HCT116 (cell line): ENCODE results near the gene PNISR. TPM values are rescaled to one million over a fixed set of nuclear protein-coding genes. Genes with fewer than 3 reads are reported as not detected.
A peak's percentile ranks its signal among the peaks of the same experiment; 100 is the strongest.

ENCODE experiments used
- ATAC-seq: fragments of 200-7000 bp; cut with Tn5 transposase; 2 replicates; pipeline ENCODE4 v1.9.1; 2020; ENCODE audit warnings: mild to moderate bottlenecking, moderate library complexity
- BruUV-seq: library from RNA; stranded (reverse); fragments of 400-500 nt; replicated peaks from 2 replicates; lab custom pipeline; 2021; lab: Mats Ljungman, UMichigan
- CTCF ChIA-PET: fragments of 300-600 bp; sonication (Branson Sonifier 250); formaldehyde crosslinking; loops from one replicate; lab custom pipeline; 2021; ENCODE audit warnings: antibody characterized with exemption; lab: Charles Lee
- POLR2A ChIA-PET: fragments of 300-600, 350-600 bp; sonication (Branson Sonifier 250); formaldehyde crosslinking; loops from one replicate; lab custom pipeline; 2021; ENCODE audit warnings: antibody characterized with exemption; lab: Charles Lee
- RAD21 ChIA-PET, 2 experiments: fragments of 300-600 bp; sonication (Branson Sonifier 250); formaldehyde crosslinking; loops; one replicate each; lab custom pipeline; 2023; ENCODE audit warnings: low total read pairs in 2 of 2; ENCODE audit not compliant: uncharacterized antibody in 2 of 2, unreplicated experiment in 2 of 2, low non-redundant PET in 1 of 2; lab: Charles Lee
- DNase-seq: peaks from one replicate; pipeline ENCODE4 v3.0.0-alpha.2; 2010; ENCODE audit warnings: low read depth, low spot score
- H2AFZ ChIP-seq: fragments of 200-600 bp; shearing (Covaris generic), sonication (generic); 2 replicates; pipeline ENCODE4 v1.6.1; 2017; ENCODE audit warnings: low read depth, mixed run types, mixed read lengths, antibody characterized with exemption, low read length; ENCODE audit not compliant: poor library complexity, severe bottlenecking
- H3K27ac ChIP-seq: 2 replicates; pipeline ENCODE4 v1.5.1; 2012; ENCODE audit warnings: low read depth, low read length
- H3K27me3 ChIP-seq: fragments of 200-600 bp; sonication (generic); 2 replicates; pipeline ENCODE4 v1.6.1; 2016; ENCODE audit warnings: mixed run types, low read length, mixed read lengths; ENCODE audit not compliant: insufficient read depth
- H3K36me3 ChIP-seq, 2 experiments: fragments of 200-500 bp in 1 of 2; fragments of 200-600 bp in 1 of 2; sonication (Bioruptor generic) in 1 of 2; sonication (generic) in 1 of 2; 2 replicates each; pipeline versions ENCODE4 v1.5.1 to v1.6.1; 2014 to 2016; ENCODE audit warnings: low read length in 2 of 2, inconsistent platforms in 1 of 2, mixed read lengths in 1 of 2, mixed run types in 1 of 2; ENCODE audit not compliant: insufficient read depth in 2 of 2, control insufficient read depth in 1 of 2
- H3K4me1 ChIP-seq, 2 experiments: fragments of 200-600 bp in 1 of 2; sonication (generic) in 1 of 2; 2 replicates each; pipeline versions ENCODE4 v1.5.1 to v1.6.1; 2012 to 2017; ENCODE audit warnings: low read length in 2 of 2, inconsistent platforms in 1 of 2, mild to moderate bottlenecking in 1 of 2, mixed read lengths in 1 of 2, mixed run types in 1 of 2, moderate library complexity in 1 of 2; ENCODE audit not compliant: insufficient read depth in 2 of 2, control insufficient read depth in 1 of 2
- H3K4me2 ChIP-seq: fragments of 200-600 bp; sonication (generic); 2 replicates; pipeline ENCODE4 v1.6.1; 2017; ENCODE audit warnings: mixed run types, low read length, mixed read lengths
- H3K4me3 ChIP-seq, 2 experiments: fragments of 200-600 bp in 1 of 2; sonication (generic) in 1 of 2; replicated peaks in 1 of 2; 2 replicates each; pipeline ENCODE4 v1.5.1; 2011 to 2016; ENCODE audit warnings: low read length in 2 of 2, control low read depth in 1 of 2, low read depth in 1 of 2, mild to moderate bottlenecking in 1 of 2, mixed read lengths in 1 of 2, mixed run types in 1 of 2
- H3K79me2 ChIP-seq: fragments of 200-600 bp; sonication (generic); 2 replicates; pipeline ENCODE4 v1.6.1; 2017; ENCODE audit warnings: mild to moderate bottlenecking, mixed run types, low read length, moderate library complexity, mixed read lengths; ENCODE audit not compliant: insufficient read depth
- H3K9ac ChIP-seq: fragments of 200-600 bp; sonication (generic); 2 replicates; pipeline ENCODE4 v1.6.1; 2016; ENCODE audit warnings: low read length, mixed read lengths
- H3K9me2 ChIP-seq: fragments of 200-600 bp; sonication (generic), shearing (Covaris generic); 2 replicates; pipeline ENCODE4 v1.6.1; 2017; ENCODE audit warnings: mixed run types, mild to moderate bottlenecking, moderate library complexity; ENCODE audit not compliant: insufficient read depth
- H3K9me3 ChIP-seq, 2 experiments: fragments of 200-500 bp in 1 of 2; fragments of 200-600 bp in 1 of 2; sonication (Bioruptor generic) in 1 of 2; sonication (generic) in 1 of 2; 2 replicates each; pipeline ENCODE4 v1.6.1; 2014 to 2017; ENCODE audit warnings: low read length in 2 of 2, mixed read lengths in 2 of 2, inconsistent platforms in 1 of 2, low read depth in 1 of 2, mild to moderate bottlenecking in 1 of 2, mixed run types in 1 of 2, moderate library complexity in 1 of 2; ENCODE audit not compliant: control insufficient read depth in 1 of 2, insufficient read depth in 1 of 2
- H4K20me1 ChIP-seq: fragments of 200-600 bp; sonication (generic), shearing (Covaris generic); 2 replicates; pipeline ENCODE4 v1.6.1; 2017; ENCODE audit warnings: mixed run types, mild to moderate bottlenecking, moderate library complexity; ENCODE audit not compliant: insufficient read depth
- ATF3 ChIP-seq: IDR thresholded peaks from 2 replicates; pipeline ENCODE4 v1.6.1; 2012
- CBX3 ChIP-seq: IDR thresholded peaks from 2 replicates; pipeline ENCODE4 v1.6.1; 2012; ENCODE audit warnings: low read depth
- CEBPB ChIP-seq: IDR thresholded peaks from 2 replicates; pipeline ENCODE4 v1.6.1; 2012; ENCODE audit warnings: low read depth
- CTCF ChIP-seq, 3 experiments: fragments of 200-600 bp in 1 of 3; sonication (generic) in 1 of 3; IDR thresholded peaks in 2 of 3; conservative IDR thresholded peaks in 1 of 3; 2 replicates each; pipeline ENCODE4 v1.5.1; 2012 to 2017; ENCODE audit warnings: low read depth in 2 of 3, low read length in 2 of 3, antibody characterized with exemption in 1 of 3, borderline replicate concordance in 1 of 3, control low read depth in 1 of 3, mild to moderate bottlenecking in 1 of 3, mixed read lengths in 1 of 3, mixed run types in 1 of 3, moderate library complexity in 1 of 3; ENCODE audit not compliant: insufficient read depth in 1 of 3
- EGR1 ChIP-seq: IDR thresholded peaks from 2 replicates; pipeline ENCODE4 v1.6.1; 2012; ENCODE audit warnings: low read depth
- ELF1 ChIP-seq: IDR thresholded peaks from 2 replicates; pipeline ENCODE4 v1.6.1; 2012; ENCODE audit warnings: low read depth, borderline replicate concordance
- EZH2 ChIP-seq: fragments of 200-600 bp; sonication (generic); IDR thresholded peaks from 2 replicates; pipeline ENCODE4 v1.6.1; 2017; ENCODE audit warnings: antibody characterized with exemption, mixed run types
- EZH2phosphoT487 ChIP-seq: fragments of 200-600 bp; IDR thresholded peaks from 2 replicates; pipeline ENCODE4 v1.6.1; 2018; ENCODE audit warnings: antibody characterized with exemption, borderline replicate concordance
- FOSL1 ChIP-seq: IDR thresholded peaks from 2 replicates; pipeline ENCODE4 v1.6.1; 2012; ENCODE audit warnings: low read depth
- JUND ChIP-seq: IDR thresholded peaks from 2 replicates; pipeline ENCODE4 v1.6.1; 2012
- MAX ChIP-seq: IDR thresholded peaks from 2 replicates; pipeline ENCODE4 v1.6.1; 2012
- POLR2A ChIP-seq: IDR thresholded peaks from 2 replicates; pipeline ENCODE4 v1.7.0; 2011; ENCODE audit warnings: borderline replicate concordance; ENCODE audit not compliant: insufficient read depth, insufficient read length; ENCODE audit errors: extremely low read depth
- POLR2AphosphoS5 ChIP-seq: IDR thresholded peaks from 2 replicates; pipeline ENCODE4 v1.6.1; 2011; ENCODE audit warnings: mild to moderate bottlenecking, low read depth, low read length, moderate library complexity
- REST ChIP-seq: IDR thresholded peaks from 2 replicates; pipeline ENCODE4 v1.6.1; 2012; ENCODE audit warnings: low read depth
- SRF ChIP-seq: IDR thresholded peaks from 2 replicates; pipeline ENCODE4 v1.6.1; 2012; ENCODE audit warnings: low read depth
- ZBTB33 ChIP-seq: IDR thresholded peaks from 2 replicates; pipeline ENCODE4 v1.6.1; 2011; ENCODE audit warnings: mild to moderate bottlenecking, low read length, moderate library complexity; ENCODE audit not compliant: insufficient replicate concordance; ENCODE audit errors: extremely low read depth
- ZFX ChIP-seq: fragments of 450-650 bp; IDR thresholded peaks from 2 replicates; pipeline ENCODE4 v1.6.1; 2017
- ZNF274 ChIP-seq: fragments of 200-500 bp; sonication (Bioruptor generic); IDR thresholded peaks from 2 replicates; pipeline ENCODE4 v1.6.1; 2014; ENCODE audit warnings: mild to moderate bottlenecking, low read depth, low read length, inconsistent platforms
- intact Hi-C: fragments of 100-400 bp; cut with micrococcal nuclease; formaldehyde crosslinking; loops from 2 replicates; pipeline ENCODE4 v1.10.0; 2022
- total RNA-seq: library from RNA; stranded (reverse); gene quantifications from one replicate; pipeline ENCODE4 v1.2.1, GENCODE V29; 2021; ENCODE audit not compliant: unreplicated experiment

The PNISR gene
- total RNA-seq, 1 experiment from 2014 or later, result 97.1 TPM

- Histone ChIP-seq H3K4me2 (peak within 1 kb of the TSS; percentile 86), H3K9me2 (no peaks in the 10 kb centered on the region), H3K36me3 (peaks cover 4 to 5% of the 10 kb centered on the region in 2 experiments; a peak in 2 of 4 replicates), H3K9ac (peak within 1 kb of the TSS; percentile 80), H3K27me3 (no peaks in the 10 kb centered on the region), H3K4me3 (peak within 1 kb of the TSS; percentile 76 to 91), H3K4me1 (peaks cover 7 to 12% of the 10 kb centered on the region in 2 experiments; a peak in 3 of 4 replicates), H2AFZ (peak within 1 kb of the TSS; percentile 80), H3K27ac (peak within 1 kb of the TSS; percentile 77), H3K79me2 (peaks cover 8% of the 10 kb centered on the region), H3K9me3 (no peaks in the 10 kb centered on the region), H4K20me1 (no peaks in the 10 kb centered on the region; the same call in 1 of the 2 replicates)
- POLR2A ChIA-PET, result interaction anchor here (0.7 to 1.3 kb wide), 12 partner anchors 8 to 64 kb away, joined by 3 to 7 read pairs (median 4); partner anchors contain the start of gene FAXC
- DNase-seq, result peak; percentile 57
- RAD21 ChIA-PET, result no interaction called here
- BruUV-seq, result TSS peak; percentile 87
- intact Hi-C loops, result loop anchor here (2.0 to 5.0 kb wide), 2 partner anchors 33 to 59 kb away; partner anchors contain the start of gene PNISR
- CTCF ChIA-PET, result interaction anchor here (0.9 to 1.0 kb wide), 2 partner anchors 43 to 59 kb away, joined by 3 read pairs; no protein-coding TSS in a partner anchor
- ATAC-seq, result peak; percentile 92
- peak; percentile 70 for TF ChIP-seq ZBTB33
- TF ChIP-seq FOSL1, result no peak
- TF ChIP-seq SRF, result no peak; the same call in 1 of the 2 replicates
- TF ChIP-seq MAX, result no peak
- TF ChIP-seq CBX3, result peak; percentile 73; the same call in 1 of the 2 replicates
- TF ChIP-seq ZFX, result peak; percentile 38; the same call in 1 of the 2 replicates
- peak; percentile 73 for TF ChIP-seq POLR2AphosphoS5
- TF ChIP-seq ELF1, result no peak
- no peak for TF ChIP-seq JUND
- no peak for TF ChIP-seq ATF3
- no peak for TF ChIP-seq EGR1
- TF ChIP-seq POLR2A, result peak; percentile 72
- TF ChIP-seq REST, result no peak
- no peak for TF ChIP-seq EZH2phosphoT487
- no peak for TF ChIP-seq CTCF (IDR thresholded peaks at IDR 0.05 in 2 of 3, conservative IDR thresholded peaks at IDR 0.05 in 1 of 3; ENCODE audit: borderline replicate concordance in 1 of 3, insufficient read depth in 1 of 3, low read depth in 2 of 3, low read length in 2 of 3)
- TF ChIP-seq CEBPB, result no peak
- TF ChIP-seq ZNF274, result no peak
- TF ChIP-seq EZH2, result no peak
These were observed 31.2 kb downstream of the PNISR start, which contains the start of gene COQ3 for GRCh38 chr6:99393698-99394531. Gene COQ3 (minus strand): TSS chr6:99394195. CDS start chr6:99394179, 16 bp downstream.
